Fibroblast of peridontal ligament (primary cell): ENCODE results near the gene KCNA2.

ENCODE experiments used
- DNase-seq: peaks from one replicate; pipeline ENCODE4 v3.0.0-alpha.2; 2010; ENCODE audit errors: extremely low read depth

The KCNA2 gene

DNA sequence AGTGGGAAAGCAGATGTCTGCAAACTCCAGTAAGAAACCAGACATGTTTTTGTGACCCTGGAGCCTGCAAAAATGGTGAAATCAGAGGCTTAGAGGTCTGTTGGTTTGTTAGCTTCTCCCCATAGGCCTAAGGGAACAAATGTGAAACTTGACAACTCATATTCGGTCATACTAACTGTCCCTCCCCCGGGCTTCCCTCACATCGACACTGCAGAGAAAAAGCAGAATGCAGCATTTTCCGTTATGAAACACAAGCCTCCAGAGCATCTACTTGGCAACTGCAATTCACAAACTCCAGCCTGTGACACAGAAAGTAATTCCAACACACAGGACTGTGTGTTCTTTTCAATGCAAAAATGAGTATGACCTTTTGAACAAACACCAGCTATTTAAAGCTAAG is 3.7 kb downstream of the KCNA2 start:
- DNase-seq: no peak

DNA sequence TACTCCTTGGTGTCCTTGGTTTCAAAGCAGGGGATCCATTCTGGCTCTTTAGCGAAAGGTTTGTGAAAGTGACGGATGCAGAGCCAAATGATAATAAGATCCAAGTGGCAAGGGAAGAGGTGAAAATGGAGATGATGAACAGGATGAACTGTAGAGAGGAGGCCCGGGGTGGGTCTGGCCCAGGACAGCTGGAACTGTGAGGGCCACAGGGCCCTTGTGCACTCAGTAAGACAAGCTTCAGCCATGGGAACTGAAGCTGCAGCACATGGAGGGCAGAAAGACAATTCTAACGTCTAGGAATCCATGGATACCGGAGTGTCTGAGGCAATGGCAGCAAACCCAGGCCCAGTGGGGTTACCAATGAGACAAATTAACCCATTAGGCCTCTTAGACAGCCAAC is 4.8 kb downstream of the KCNA2 start:
- no peak for DNase-seq

DNA sequence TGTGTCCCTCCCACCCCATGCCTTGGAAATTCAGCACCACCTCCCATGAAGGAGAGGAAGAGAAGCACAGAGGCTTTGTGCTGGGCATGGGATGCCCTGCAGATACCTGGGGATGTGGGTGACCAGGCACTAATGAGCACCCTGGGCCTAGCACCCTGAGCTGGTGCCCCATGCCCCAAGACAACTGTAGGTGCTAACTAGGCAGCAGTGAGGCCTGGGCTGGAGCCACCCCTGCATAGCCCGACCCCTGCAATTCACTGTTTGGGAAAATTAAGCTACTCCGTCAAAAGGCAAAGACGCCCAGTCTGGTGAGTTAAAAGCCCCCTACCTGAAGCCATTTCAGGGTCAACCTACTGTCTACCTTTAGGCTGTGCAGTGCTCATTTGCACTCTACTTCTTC is 5.4 kb downstream of the KCNA2 start:
- DNase-seq: no peak

DNA sequence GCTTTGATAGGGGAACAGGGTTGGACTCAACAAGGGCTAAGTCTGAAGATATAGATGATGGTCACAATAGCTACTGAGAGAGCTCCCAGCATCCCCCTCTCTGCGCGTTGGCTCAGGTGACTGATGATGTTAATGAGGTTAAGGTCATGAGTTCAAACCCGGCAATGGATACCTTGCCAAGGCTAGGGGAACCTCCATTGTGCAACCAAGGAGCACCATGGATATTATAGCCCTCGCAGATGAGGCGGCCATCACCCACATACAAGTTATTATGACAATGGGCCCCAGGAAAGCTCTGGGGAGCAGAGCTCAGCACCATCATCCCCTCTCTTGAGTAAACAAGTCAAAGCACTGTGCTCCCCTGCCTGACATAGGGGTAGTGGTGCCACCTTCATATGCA is 8.2 kb downstream of the KCNA2 start:
- DNase-seq: no peak

DNA sequence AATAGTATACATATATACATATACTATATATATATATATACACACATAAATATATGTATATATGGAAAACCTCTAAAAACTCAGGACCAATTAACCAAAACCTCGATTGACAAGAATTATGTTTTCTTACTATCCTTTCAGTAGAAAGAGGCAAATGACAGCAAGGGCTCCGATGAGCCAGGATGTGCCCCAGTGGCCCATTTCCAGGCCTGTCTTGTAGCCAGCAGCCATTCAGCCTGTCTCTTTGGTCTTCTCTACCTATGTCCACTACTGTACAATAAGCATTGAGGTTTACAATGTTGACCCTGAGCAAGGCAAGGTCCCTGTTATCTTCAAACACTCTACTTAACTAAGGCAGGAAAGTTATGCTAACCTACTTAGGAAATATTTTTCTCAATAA is 9.8 kb downstream of the KCNA2 start:
- DNase-seq: no peak

DNA sequence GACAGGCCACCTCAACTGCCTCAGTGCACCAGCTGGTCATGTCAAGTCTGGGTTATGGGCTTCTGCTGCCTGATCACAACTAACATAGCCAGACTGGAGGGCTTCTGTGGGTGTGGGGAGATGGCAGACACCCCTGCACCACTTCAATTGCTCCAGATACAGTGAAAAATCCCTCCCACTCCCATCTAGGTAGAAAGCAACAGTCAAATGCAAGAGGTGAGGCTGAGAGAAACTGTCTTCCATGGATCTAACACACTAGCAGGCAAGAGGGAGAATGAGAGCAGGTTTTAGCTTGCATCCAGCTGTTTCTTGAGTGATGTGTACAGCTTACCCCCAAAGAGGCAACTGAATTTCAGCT is 10.8 kb downstream of the KCNA2 start:
- DNase-seq: no peak

DNA sequence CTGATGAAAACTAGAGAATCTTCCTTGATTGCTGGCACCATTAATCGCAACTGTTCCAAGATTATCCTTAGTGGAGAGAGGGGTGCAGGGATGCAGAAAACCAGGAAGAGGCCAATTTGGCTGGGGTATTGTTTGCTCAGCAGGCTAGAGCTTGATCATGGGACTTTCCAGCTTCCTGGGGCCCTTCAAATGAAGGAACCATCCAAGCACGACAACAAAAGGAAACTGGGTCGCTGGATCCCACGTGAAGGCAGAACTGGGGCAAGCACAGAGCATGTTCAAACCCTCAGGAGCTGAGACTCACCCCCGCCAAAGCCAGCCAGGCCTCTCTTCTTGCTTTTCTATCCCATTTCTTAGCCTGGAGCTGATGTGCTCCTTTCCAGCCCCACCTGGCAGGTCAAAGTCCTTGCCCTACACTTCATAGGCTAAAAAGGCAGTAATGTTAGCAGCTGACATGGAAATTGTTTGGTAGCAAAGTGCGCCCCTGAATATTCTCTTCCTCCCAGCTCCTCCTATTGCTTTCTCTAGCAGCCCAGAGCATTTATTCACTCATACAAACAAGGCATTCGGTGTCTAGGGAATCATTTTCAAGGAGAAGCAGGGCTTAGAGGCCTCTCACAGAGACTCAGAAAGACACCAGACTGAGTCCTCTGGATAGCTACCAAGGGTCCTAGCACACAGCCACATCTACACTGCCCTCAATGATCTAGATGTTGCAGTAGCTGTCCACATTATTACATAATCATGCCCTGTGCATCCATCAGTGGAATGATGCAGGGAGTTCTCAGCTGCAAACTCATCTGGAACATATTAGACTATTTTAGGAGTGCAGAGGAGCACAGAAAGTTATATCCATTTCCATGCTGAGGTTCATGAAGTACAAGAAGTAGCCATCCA is 11.5 kb downstream of the KCNA2 start:
- peak; percentile 10 for DNase-seq

DNA sequence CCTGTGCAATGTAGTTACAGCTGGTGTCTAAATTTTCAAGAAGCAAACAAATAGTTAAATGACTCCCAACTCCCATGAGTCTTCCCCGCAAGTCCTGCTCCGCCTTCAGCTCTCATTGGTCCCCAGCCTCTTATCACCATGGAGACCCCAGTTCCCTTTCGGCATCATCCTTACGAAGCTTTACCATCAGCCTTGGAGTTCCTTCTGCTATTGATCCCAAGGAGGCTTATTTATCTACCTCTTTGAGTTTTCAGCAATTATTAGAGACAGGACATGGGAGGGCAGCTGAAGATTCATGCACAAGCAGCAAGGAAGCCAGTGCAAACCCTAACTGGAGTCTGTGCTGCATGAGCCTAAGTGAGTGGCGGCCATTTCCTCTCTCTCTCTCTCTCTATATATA is 12.3 kb downstream of the KCNA2 start:
- no peak for DNase-seq

DNA sequence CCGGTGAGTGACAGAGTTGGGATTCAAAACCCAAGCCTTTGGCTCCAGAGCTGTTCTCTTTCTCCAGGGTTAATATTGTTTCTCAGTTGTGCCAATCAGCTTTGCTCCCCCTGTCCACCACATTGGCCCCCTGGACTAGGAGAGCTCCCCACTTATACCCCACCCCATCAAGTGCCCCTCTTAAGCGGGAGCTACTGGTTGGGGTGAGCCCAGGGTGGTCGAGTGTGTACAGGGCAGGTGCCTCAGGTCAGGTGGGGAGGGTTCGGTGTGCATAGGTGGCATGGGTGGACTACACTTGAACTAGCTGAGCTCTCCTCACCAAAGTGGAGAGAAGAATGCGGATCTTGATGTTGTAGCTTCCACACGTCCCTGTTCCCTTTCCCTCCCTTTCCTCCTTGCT is 14.2 kb downstream of the KCNA2 start:
- DNase-seq: no peak

DNA sequence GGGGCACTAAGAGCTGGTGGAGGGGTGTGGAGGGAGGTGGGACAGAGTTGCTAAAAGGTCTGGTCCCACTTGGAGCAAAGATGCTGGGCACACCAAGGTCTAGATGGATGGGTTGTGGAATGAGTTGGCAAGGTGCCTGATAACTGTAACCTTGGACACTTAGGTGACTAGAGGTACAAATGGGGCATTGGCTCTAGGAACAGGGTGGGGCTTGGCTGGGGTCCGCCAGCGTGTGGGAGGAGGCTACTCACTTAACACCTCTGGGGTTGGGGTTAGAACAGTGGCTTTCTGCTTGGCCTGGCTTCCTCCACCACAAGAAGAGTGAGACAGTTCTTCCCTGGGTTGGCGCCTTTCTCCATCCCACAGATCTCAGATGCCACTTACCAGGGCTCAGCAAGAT is 17.2 kb downstream of the KCNA2 start:
- no peak for DNase-seq

DNA sequence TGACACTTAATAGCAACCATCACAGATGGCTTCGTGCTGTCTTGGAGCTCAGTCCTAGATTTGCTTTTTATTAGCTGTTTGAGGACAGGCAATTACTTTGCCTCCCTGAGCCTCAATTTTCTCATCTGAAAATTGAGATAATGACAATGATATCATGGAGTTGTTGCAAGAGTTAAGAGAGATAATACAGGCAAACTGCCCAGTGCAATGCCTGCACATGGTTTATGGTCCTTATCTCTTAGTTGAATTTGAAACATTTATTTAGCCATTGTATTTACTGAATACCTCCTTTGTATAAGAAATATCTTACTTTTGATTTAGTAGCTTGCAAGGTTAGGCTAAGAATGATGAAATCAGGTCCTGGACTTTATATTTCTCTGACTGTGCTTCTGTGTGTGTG is 17.7 kb downstream of the KCNA2 start:
- DNase-seq: no peak

DNA sequence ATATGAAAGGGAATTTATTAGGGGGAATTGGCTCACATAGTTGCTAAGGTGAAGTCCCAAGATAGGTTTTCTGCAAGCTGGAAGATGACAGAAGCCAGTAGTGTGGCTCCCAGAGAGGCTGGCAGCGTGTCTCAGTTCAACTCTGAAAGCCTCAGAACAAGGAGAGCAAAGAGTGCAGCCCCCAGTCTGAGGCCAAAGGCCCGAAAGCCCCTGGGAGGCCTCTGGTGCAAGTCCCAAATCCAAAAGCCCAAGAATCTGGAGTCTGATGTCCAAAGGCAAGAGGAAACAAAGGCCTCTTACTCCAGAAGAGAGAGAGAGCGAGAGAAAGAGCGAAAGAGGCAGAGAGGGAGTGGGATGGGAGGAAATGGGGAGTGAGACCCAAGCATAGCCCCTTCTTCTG is 18.3 kb downstream of the KCNA2 start:
- no peak for DNase-seq

DNA sequence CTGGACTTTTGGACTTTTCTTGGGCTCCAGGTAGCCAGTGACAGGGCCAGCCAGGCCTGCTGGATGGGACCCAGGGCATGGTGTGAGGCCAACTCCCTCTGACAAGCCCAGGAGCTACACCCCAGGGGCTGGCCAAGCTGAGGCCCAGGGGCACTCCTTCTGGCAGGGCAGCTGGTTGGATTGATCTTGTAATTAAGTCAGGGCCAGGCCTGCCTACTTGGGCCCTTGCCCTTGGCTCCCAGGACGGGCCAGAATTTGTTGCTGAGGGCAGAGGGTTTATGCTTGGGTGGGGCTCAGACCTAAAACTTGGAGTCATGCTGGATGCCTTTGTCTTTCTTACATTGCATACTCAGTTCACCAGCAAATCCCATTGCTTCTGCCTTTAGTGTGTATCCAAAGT is 20.7 kb downstream of the KCNA2 start:
- no peak for DNase-seq

DNA sequence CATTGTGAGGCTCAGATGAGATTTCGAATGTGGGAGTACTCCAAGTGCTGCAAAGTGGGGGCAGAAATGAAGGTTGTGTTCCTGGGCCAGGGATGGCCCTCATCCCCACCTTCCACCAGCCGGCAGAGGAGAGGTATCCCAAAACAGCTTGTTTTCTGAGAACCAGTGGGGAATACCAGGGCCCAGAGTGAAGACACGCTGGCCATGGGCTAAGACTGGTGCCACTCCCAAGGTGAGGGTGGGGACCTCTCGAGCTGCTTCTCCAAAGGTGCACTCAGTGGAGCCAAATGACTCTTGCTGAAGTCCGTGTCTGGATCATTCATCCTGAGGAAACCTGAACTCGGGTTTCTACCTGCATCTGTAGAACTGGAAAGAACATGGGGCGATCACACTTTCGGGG is 22.1 kb downstream of the KCNA2 start:
- no peak for DNase-seq

DNA sequence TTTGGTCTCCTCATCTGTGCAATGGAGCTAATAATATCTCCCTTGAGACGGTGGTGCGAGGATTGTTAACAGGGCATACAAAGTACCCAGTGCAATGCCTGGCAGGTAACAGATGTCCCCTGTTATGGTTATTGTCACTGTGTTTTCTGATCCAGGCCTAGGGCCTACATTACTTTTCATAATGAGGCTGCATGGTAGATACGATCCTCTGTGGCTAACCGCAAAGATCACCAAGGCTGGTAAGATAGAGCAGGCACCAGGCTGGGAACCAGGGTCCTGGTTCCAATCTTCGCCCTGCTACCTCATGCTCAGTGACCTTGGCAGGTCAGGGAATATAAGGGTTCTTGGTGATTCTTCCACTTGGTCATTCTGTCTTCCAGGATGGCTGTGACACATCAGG is 22.7 kb downstream of the KCNA2 start:
- no peak for DNase-seq

DNA sequence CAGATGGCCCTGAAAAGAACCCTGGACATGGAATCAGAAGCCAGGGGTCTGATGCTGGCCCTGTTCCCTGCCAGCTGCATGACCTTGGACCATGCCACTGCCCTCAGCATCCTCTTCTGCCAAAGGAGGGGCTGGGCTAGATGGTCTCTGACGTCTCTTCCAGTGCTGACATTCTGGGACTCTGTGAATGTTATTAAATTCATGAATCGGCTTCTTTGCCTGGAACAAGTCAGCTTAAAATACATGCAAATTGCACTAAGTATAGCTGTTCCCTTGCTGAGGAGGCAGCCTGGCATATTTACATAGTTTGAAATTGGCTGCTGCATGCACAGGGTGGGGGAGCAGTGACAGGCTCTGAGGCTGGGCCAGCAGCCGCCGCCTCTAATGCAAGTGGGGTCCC is 23.8 kb downstream of the KCNA2 start:
- no peak for DNase-seq

DNA sequence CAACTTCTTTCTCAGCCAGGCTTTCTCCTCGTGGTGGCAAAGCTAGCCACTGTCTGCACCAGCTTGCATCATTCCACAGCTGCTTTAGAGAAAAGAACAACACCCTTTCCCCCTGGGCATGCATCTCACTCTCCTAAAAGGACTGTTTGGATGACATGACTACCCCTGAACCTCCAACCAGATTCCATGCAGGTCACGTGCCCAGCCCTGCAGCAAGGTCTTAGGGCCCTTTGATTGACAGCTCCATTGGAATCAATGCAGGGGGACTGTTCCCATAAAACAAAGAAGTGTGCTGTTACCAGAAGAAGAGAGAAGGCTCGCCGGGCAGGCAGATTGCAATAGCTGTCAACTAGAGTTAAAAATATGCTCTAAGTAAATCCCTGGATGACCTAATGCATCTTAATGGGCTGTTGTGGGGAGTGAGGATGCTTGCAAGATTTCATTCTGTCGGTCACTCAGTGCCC is 24.4 kb downstream of the KCNA2 start:
- no peak for DNase-seq

DNA sequence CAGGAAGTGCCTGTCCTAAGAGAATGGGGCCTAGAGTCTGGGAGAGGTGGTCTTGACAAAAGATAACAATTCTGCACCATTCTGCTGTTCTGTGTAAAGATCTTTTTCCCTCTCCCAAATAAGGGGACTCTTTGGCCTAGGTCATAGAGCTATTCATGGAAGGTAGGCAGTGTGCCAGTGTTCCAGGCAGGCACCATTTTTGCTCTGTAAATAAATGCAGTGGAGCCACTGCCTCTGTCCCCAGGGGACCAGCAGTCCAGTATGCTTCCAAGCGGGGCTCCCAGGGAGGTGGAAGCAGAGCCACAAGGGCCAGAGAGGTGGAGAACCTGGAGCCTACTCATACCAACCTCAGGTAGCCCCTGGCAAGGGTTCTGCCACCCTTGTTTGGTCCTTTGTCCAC is 25.9 kb downstream of the KCNA2 start:
- no peak for DNase-seq

DNA sequence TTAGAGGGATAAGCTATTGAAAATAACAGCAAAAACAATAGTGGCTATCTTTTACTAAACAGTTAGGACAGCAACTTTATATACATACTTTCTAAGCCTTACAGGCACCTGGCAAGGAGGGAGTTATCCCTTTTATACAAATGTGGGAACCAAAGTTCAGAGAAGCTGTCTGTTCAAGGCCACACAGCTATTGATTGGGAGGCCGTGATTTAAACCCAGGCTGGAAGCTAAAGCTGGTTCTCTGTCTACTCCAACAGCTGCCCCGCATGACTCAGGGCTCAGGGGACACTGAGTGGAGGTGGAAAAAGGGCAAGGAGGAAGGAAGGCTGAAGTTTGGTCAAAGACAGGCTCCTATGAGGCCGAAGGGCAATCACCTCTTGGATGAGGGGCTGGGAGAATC is 26.7 kb downstream of the KCNA2 start:
- no peak for DNase-seq

DNA sequence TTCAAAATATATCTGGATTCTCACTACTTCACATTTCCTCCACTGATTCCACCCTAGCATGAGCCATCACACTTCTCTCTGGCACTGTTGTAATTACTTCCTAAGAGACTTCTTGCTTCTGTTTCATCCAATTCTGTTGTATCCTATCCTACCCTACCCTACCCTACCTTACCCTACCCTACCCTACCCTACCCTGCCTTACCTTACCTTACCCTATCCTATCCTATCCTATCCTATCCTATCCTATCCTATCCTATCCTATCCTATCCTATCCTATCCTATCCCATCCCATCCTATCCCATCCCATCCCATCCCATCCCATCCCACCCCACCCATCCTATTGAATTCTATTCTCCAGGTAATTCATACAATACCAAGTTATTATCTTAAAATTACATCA is 29.7 kb downstream of the KCNA2 start:
- no peak for DNase-seq

DNA sequence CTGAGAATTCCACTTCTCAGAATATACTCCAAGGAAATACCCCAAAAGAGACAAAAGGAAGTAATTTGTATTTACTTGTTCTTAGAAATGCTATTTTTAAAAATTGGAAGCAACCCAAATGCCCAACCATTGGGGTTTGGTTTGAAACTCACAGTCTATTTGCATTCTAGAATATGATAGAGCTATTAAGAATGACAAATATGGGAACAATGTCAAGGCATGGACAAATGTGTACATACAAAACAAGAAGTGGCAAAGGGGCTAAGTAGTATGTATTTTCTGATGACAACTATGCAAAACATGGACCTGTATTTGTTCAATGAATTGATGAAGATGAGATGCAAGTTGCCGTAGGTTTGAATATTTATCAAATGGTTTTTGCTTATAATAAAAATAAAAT is 32.8 kb downstream of the KCNA2 start:
- no peak for DNase-seq

DNA sequence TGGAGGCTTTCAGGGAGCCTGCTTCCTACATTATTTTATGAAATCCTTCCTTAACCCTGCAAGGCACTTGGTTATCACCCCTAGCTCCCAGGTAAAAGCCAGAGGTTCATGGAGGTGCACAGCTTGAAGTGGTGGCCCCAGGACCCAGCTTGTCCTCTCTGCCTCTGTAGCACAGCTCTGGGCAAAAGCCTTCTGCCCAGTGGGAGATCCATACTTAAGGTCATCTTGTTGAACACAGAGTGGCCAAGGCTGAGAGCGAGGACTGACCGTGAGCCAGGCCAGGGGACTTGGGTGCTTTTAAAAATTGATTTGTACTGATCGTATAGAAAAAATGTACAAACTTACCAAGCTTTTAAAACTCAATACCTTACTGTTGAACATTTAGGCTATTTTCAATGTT is 33.4 kb downstream of the KCNA2 start:
- DNase-seq: no peak

DNA sequence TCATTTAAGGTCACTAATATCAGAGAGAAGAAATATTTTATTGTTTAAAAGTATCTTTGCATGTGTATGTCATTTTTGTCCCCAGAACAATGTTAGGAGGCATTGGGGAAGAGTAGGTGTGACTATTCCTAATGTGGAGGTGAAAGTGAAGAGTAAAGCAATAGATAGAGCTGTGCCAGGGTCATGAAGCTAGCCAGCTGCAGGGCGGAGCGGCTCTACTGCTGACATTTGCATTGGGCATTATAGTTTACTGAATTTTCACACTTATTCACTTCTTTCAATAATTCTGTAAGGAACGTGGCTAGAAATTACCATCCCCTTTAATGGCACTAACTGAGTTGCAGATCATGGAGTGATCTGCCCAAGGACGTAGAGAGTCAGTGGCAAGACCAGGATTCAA is 35.3 kb downstream of the KCNA2 start:
- DNase-seq: no peak

DNA sequence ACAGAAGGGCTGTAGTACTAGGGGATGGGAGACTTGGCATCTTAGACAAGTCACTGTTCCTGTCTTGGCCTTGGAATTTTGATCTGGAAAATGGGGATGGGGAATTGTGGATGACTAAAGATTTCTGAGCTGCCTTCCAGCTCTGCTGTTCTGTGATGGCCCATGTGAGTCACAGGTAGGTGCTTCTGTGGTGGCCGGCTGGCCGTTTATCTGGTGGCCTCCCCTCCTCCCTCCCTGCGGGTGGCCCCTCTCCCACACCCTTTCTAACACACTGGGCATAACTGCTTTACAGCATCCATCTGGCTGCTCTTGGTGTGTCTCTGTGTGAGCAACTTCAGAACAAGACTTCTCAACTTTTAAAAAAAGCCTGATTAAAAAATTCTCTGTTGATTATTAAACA is 35.9 kb downstream of the KCNA2 start:
- DNase-seq: no peak
